HG03280 (cell line): ENCODE data around the gene NAIP.
"Not testable (repeated sequence)": the region's sequence is repeated elsewhere in the genome, so short reads cannot be mapped to it uniquely, and the experiment has no call there.

Experiments
- ATAC-seq: cut with Tn5 transposase; IDR thresholded peaks from one replicate; pipeline ENCODE4 v1.9.1; 2021; ENCODE audit warnings: mild to moderate bottlenecking, moderate library complexity; ENCODE audit not compliant: unreplicated experiment

The NAIP gene, protein sequence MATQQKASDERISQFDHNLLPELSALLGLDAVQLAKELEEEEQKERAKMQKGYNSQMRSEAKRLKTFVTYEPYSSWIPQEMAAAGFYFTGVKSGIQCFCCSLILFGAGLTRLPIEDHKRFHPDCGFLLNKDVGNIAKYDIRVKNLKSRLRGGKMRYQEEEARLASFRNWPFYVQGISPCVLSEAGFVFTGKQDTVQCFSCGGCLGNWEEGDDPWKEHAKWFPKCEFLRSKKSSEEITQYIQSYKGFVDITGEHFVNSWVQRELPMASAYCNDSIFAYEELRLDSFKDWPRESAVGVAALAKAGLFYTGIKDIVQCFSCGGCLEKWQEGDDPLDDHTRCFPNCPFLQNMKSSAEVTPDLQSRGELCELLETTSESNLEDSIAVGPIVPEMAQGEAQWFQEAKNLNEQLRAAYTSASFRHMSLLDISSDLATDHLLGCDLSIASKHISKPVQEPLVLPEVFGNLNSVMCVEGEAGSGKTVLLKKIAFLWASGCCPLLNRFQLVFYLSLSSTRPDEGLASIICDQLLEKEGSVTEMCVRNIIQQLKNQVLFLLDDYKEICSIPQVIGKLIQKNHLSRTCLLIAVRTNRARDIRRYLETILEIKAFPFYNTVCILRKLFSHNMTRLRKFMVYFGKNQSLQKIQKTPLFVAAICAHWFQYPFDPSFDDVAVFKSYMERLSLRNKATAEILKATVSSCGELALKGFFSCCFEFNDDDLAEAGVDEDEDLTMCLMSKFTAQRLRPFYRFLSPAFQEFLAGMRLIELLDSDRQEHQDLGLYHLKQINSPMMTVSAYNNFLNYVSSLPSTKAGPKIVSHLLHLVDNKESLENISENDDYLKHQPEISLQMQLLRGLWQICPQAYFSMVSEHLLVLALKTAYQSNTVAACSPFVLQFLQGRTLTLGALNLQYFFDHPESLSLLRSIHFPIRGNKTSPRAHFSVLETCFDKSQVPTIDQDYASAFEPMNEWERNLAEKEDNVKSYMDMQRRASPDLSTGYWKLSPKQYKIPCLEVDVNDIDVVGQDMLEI (N-terminal part only)

DNA sequence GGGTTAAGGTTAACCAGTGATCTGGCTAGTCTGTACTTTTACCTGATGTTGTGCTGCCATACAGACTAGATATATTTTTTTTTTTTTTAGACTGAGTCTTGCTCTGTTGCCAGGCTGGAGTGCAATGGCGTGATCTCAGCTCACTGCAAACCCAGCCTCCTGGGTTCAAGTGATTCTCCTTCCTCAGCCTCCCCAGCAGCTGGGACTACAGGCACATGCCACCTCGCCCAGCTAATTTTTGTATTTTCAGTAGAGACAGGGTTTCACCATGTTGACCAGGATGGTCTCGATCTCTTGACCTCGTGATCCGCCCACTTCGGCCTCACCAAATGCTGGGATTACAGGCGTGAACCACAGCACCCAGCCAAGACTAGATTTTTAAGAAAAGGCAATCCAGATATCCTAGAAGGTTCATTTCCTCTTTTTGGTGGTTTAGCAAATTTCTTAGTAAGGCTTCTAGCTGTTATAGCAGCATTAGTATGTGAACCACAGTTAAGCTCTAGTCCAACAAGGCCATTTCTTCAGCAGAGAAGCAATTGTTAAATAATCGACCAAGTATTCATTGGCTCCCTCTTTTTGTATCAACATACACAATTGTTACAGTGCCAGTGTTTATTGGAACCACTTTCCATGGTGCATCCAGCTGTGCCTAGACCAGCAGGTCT, at the start of gene NAIP:
TSS of gene NAIP (minus strand) at position 51 of the 665 bp plus-strand sequence. CDS start 12,424 bp downstream, outside the sequence.
- ATAC-seq, result not testable (repeated sequence)

- ATAC-seq, result peak; percentile 99
Observed at GRCh38 chr5:71067262-71067928, 42.3 kb upstream of the NAIP start, which contains the start of gene GTF2H2. Gene GTF2H2 (minus strand): TSS chr5:71067676. CDS start chr5:71062763, 4,913 bp downstream.

DNA sequence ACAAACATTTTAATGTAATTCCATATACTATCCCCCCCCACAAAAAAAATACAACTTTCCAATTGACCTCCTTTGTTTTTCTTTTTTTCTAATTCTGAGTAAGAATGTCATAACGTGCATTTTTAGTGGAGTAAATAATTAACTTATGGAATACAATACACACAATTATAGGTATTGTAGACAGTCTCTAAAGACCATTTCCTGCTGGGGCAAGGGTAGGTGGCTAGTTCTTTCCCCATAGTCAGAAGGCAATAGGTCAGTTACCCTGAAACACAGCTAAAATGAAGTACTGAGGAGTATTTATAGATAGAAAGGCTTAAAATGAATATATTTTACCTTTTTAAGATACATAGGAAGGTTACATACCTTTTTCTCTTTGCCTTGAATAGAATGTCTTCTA, 36.2 kb upstream of the NAIP start:
- ATAC-seq, result not testable (repeated sequence)

DNA sequence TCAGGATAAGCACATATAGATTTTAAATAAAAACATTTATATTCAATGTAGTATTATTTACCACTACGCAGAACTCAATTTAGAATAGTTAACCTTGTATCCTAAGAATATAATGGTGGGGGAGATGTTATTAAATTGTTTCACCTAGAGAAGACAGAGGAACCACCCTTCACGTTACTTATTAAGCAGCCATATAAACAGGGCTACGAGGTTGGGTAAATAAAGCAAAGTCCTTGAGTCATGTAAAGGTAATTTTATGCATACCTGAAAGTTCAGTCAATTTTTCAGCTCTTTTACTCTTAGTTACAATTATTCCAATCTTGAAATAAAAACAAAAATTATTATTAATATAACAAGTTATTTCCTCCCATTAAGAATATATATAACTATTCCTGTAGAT, 34.3 kb upstream of the NAIP start:
- not testable (repeated sequence) for ATAC-seq

DNA sequence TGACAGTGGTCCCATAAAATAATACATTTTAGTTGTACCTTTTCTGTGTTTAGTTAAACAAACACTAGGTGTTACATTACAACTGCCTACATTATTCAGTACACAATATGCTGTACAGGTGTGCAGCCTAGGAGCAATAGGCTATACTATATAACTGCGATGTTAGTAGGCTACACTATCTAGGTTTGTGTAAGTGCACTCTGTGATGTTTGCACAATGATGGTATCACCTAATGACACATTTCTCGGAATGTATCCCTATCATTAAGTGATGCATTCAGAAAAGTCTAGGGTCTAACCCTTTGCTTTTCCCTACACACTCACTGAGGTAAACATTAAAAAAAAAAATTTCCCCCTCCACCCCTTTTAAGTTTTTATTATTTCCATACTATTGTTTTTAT, 19.7 kb upstream of the NAIP start:
- ATAC-seq, result not testable (repeated sequence)

- not testable (repeated sequence) for ATAC-seq
Observed at GRCh38 chr5:71044128-71044527, 19.0 kb upstream of the NAIP start.

DNA sequence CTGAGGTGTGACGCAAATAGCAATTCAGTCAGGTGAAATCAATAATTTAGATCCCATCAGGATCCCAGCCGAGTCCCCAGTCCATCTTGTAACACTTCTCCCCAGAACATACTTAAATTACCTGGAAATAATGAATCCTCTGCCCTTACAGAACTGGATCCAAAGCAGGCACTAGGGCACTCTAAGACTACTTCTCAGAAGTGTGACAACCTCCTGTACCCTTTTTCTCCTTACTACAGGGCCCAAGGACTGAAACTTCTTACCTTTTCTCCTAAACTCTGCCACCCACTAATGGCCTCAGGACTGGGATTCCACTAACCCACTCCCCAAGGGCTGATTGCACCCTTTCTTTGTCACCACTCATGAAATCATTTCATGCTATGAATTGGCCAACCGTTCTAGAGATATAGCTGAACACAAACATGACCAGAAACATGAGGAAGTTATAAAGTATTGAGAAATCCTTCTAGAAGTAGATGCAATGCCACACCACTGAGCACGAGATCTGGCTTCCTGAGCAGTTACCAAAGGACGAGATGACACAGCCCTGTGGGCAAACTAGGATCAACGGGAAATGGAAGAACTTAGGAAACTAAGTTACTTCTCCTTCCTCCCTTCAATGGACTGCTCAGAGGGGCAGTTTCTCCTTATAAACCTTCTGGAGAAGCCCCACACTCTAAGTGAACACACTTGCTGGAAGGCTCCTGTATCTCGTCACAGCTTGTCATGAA, 6.1 kb upstream of the NAIP start:
- not testable (repeated sequence) for ATAC-seq

- not testable (repeated sequence) for ATAC-seq
Observed at GRCh38 chr5:71020643-71021042, 4.5 kb downstream of the NAIP start.

DNA sequence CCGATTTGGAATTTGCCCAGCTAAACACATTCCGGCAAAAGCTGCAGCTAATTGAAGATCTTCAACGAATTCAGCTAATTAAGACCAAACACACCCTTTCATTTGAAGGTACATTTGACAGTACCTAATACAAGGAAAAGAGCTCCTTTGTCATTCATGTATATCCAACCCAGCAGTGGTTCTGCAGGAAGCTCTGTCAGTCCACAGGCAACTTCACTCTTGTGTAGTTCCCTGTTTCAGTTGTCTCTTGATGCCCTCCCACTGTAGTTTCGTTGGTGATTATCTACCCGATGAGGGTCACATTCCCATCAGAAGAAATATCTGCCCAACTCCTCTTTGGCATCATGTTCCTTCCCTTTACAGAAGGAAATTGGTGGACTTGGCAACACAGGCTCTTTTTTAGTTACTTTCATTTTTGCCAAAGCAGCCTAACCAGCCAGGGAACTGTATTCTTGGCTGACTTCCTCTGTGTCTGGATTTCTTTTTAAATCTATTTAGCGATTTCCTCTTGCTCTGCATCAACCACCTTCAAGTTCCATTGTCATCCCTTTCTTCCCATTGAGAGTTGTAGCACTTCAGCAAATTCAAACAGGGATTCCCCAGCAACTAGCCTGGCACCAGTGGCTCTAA, 6.6 kb downstream of the NAIP start:
- not testable (repeated sequence) for ATAC-seq

DNA sequence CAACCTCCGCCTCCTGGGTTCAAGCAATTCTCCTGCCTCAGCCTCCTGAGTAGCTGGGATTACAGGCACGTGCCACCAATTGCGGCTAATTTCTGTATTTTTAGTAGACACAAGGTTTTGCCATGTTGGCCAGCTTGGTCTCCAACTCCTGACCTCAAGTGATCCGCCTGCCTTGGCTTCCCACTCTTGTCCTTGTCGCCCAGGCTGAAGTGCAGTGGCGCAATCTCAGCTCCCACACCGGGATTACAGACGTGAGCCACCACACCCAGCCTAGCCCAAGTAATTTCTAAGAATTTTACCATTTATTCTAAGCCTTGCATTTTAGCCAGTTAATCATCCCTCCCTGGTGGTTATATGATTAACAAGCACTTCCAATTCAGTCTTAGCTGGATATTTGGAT, 11.0 kb downstream of the NAIP start:
- no peak for ATAC-seq

DNA sequence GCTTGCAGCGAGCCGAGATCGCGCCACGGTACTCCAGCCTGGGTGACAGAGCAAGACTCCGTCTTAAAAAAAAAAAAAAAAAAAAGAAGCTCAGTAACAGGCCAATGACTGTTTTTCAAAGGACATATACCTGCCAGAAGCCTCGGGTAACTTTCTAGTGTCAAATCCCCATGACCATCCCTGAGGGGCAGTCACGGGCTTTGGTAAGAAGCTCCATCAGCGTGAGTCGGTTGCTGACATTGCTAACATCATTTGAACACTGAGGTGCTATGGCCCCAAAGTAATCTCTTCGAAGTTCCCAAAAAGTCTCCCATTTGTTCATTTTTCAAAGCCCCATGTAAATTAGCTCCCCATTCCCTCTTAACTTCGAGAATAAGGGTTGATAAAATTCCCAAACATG, 11.6 kb downstream of the NAIP start:
- no peak for ATAC-seq

- no peak for ATAC-seq
Observed at GRCh38 chr5:71011194-71011792, 13.8 kb downstream of the NAIP start.

DNA sequence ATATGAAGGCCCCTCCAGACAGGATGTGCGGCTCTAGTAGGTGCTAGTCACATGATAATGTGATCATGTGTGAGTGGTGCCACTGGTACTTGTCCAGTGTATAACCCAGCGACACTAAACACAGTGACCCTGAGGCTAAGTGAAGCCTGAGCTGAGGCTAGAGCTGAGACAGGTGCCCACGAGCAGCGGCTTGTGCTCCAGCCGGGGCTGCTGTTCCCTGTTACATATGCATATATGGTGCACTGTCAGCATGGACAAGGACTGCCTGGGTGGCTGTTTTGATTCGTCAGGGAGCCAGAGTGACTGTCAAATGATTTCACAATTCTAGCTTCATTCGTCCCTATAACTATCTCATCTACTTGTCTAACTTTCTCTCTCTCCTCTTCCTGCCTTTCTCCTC, 18.2 kb downstream of the NAIP start:
- not testable (repeated sequence) for ATAC-seq

DNA sequence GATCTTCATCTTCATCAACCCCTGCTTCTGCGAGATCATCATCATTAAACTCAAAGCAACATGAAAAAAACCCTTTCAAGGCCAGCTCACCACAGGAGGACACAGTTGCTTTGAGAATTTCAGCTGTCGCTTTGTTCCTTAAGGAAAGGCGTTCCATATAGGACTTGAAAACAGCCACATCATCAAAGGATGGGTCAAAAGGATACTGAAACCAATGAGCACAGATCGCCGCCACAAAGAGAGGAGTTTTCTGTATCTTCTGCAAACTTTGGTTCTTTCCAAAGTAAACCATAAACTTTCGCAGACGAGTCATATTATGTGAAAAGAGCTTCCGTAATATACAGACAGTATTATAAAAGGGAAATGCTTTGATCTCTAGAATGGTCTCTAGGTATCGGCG, 40.3 kb downstream of the NAIP start:
- ATAC-seq, result not testable (repeated sequence)

DNA sequence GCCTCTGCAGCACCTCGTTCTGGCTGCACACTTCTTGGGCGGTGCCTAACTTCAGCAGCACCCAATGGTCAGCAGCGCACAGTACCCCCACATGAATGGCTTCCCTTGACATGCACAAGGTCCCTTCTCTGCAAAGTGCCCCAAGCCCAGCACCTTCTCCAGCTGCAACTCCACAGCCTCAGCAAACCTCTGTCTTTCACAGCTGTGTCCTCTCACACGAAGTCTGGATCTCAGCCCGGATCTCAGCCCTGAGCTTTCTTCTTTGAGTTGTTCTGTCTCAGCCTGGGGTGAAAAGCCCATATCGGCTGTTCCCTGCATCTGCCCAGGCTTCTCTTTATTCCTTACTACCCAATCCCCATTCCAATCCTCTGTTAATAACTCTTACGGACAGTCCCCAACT, 57.9 kb downstream of the NAIP start:
- not testable (repeated sequence) for ATAC-seq

DNA sequence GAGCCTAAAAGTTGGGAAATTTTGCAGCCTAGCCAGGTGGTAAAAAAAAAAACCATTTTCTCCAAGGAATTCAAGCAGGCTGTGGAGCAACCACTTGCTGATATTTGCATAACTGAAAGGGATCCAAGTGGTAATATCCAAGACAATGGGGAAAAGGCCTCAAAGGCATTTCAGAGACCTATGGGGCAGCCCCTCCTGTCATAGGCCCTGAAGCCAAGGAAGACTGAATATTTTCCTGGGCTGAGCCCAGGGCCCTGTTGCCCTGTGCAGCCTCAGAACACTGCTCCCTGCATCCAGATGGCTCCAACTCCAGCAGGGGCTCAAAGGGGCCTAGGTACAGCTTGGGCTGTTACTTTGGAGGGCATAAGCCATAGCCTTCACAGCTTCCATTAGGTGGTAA, 60.6 kb downstream of the NAIP start:
- ATAC-seq, result not testable (repeated sequence)

- ATAC-seq, result not testable (repeated sequence)
Observed at GRCh38 chr5:70953068-70953467, 72.1 kb downstream of the NAIP start.

GRCh38 chr5:70932560-70932959, 92.6 kb downstream of the NAIP start:
- not testable (repeated sequence) for ATAC-seq
